SIG-M5 (cell line): ENCODE measurements around the gene PADI2.
"Not testable (repeated sequence)": the region's sequence is repeated elsewhere in the genome, so short reads cannot be mapped to it uniquely, and the experiment has no call there.

Experiments used
- DNase-seq: peaks from one replicate; lab custom pipeline; 2025; lab: John Stamatoyannopoulos, UW

PADI2 gene

GRCh38 chr1:17081439-17081838 is 37.8 kb downstream of the PADI2 start:
- no peak for DNase-seq

GRCh38 chr1:17080880-17081279 is 38.4 kb downstream of the PADI2 start:
- no peak for DNase-seq

GRCh38 chr1:17080085-17080759 is 39.0 kb downstream of the PADI2 start:
- no peak for DNase-seq

- no peak for DNase-seq
Measured at GRCh38 chr1:17078991-17079868, 40.0 kb downstream of the PADI2 start.

- DNase-seq: no peak
Measured at GRCh38 chr1:17075470-17076255, 43.6 kb downstream of the PADI2 start.

- DNase-seq: no peak
Measured at GRCh38 chr1:17071794-17072193, 47.5 kb downstream of the PADI2 start.

- no peak for DNase-seq
Measured at GRCh38 chr1:17070163-17070525, 49.1 kb downstream of the PADI2 start.

- no peak for DNase-seq
Measured at GRCh38 chr1:17069452-17070162, 49.6 kb downstream of the PADI2 start.

GRCh38 chr1:17068789-17069188 is 50.5 kb downstream of the PADI2 start:
- no peak for DNase-seq

GRCh38 chr1:17067465-17068240 is 51.6 kb downstream of the PADI2 start:
- no peak for DNase-seq

- DNase-seq: peak; percentile 56
Measured at GRCh38 chr1:17067069-17067426, 52.2 kb downstream of the PADI2 start.

- DNase-seq: peak; percentile 75
Measured at GRCh38 chr1:17066361-17067068, 52.7 kb downstream of the PADI2 start.

GRCh38 chr1:17065666-17066065 is 53.6 kb downstream of the PADI2 start:
- no peak for DNase-seq

GRCh38 chr1:17062751-17063150 is 56.5 kb downstream of the PADI2 start:
- DNase-seq: not testable (repeated sequence)

GRCh38 chr1:17061892-17062291 is 57.4 kb downstream of the PADI2 start:
- DNase-seq: no peak

GRCh38 chr1:17061486-17061885 is 57.8 kb downstream of the PADI2 start:
- DNase-seq: no peak

GRCh38 chr1:17060306-17060749 is 58.9 kb downstream of the PADI2 start:
- peak; percentile 40 for DNase-seq

- DNase-seq: peak; percentile 33
Measured at GRCh38 chr1:17059391-17060305, 59.6 kb downstream of the PADI2 start.

- no peak for DNase-seq
Measured at GRCh38 chr1:17056551-17056950, 62.7 kb downstream of the PADI2 start.
